ENCODE results near the gene GYS1.

GYS1 gene

DNA sequence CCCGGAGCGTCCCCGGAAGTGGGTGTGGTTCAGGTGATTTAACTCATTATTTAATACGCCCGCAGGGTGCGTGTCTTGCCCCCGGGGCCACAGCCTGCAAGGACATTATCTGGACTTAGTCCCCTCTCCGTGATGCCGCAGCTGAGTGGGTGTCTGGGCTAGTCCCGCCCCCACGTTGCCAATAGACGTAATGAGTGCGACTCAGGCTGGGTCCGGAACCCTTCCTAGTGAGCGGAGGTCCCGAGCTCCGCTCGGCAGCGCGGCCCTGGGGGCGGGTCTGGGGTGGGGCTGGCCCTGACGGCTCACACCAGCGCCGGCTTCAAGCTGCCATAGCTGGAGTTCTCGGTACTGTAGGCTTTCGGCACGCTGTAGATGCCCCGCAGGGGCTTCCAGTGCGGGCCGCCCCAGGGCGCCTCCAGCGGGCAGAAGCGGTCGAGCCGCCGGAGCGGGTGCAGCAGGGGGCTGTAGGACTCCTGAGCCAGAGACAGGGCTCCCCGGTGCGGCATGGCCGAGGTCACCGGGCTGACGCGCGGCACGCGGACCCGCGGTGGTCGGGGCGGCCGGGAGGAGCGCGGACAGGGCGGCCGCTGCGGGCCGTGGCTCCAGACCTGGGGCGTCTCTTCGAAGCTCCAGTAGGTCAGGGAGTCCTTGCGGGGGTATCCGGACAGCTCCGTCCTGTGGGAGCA, 24.7 kb upstream of the GYS1 start:
- peak; percentile 72 to 73 for DNase-seq

GRCh38 chr19:49017041-49017665, 24.0 kb upstream of the GYS1 start, which contains the start of gene LHB:
LHB (minus strand) TSS chr19:49017091; CDS start chr19:49017081, 10 bp downstream.
- no peak for DNase-seq

GRCh38 chr19:49016067-49016839, 23.1 kb upstream of the GYS1 start:
- DNase-seq: no peak

- no peak for DNase-seq
Measured at GRCh38 chr19:49014870-49015255, 21.8 kb upstream of the GYS1 start.

- DNase-seq: no peak
Measured at GRCh38 chr19:49014123-49014869, 21.2 kb upstream of the GYS1 start.

- no peak for DNase-seq
Measured at GRCh38 chr19:49011194-49011593, 18.1 kb upstream of the GYS1 start.

DNA sequence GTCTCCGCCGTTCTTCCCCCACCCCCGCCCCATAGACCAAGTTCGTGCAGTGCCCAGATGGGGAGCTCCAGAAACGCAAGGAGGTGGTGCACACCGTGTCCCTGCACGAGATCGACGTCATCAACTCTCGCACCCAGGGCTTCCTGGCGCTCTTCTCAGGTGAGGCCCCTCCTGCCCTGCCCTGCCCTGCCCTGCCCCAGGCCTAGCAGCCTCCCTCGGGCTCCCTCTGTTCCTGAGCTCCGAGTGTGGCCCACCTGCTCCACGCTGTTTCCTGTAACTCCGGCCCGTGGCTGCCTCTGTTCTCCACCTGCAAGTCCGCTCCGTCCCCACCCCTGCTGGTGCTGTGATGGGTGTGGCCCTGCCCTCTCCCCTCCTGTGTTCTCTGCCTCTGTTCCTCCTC, 17.3 kb upstream of the GYS1 start:
- no peak for DNase-seq

- DNase-seq: no peak
Measured at GRCh38 chr19:49009828-49010227, 16.7 kb upstream of the GYS1 start.

GRCh38 chr19:49006905-49007304, 13.8 kb upstream of the GYS1 start:
- no peak for DNase-seq

GRCh38 chr19:49004964-49005614, 12.0 kb upstream of the GYS1 start:
- DNase-seq: no peak

DNA sequence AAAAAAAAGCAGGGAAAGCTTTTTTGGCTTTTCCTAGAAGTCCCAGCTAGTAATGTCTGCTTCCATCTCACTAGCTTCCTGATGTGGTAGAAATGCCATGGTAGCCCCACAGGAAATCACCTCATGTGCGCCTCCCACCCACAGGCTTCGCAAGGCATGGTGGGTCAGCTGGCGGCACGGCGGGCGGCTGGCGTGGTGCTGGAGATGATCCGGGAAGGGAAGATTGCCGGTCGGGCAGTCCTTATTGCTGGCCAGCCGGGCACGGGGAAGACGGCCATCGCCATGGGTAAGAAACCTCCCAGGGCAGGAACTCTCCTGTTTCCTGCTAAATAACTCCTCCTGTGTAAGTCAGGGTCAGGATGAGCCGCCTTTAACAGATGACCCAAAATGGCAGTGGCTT, 11.0 kb upstream of the GYS1 start:
- no peak for DNase-seq

GRCh38 chr19:48999481-49000325, 6.6 kb upstream of the GYS1 start:
- peak; percentile 67 to 78 for DNase-seq

GRCh38 chr19:48997972-48998371, 4.9 kb upstream of the GYS1 start:
- DNase-seq: peak; percentile 39 to 50

DNA sequence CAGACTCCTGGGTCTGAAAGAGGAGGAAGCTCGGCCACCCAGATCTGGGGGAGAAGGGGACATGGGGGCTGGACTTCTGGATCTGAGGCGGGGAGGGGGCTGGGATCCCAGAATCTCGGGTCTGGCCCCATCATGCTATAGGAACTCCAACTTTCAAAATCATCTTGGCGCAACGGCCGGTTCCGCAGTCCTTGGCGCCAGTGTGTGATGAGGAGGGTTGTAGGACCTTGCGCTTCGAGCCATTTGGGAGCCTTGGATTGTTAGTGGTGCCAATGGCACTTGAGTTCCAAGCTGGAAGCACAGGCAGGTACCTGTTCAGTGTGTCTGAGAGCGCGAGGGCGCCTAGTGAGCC, 902 bp upstream of the GYS1 start:
- no peak for DNase-seq

DNA sequence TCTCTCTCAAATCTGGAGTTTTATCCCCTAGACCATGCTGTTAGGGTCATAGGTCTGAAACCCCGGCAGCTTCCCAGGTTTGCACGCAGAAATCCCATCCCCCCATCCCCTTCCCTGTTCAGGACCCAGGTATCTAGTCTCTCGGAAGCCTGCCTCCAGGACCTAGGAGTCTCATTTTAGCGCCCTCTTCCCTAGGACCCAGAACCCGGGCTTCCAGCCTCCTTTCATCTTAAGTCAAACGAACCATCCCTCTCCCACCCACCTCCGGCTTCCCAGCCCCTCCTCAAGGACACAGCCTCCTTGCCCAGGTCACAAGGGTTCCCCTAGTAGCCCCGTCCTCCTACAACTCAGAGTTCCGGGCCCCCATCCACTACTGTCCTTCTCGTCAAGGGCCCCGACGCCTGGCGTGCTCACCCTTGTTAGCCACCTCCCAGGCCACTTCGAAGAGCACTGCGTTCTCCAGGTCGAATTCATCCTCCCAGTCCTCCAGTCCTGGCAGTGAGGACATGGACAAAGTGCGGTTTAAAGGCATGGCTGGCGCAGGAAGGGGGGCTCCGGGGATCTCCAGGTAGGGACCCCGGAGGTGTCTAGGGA, 431 bp downstream of the GYS1 start:
- no peak for DNase-seq

DNA sequence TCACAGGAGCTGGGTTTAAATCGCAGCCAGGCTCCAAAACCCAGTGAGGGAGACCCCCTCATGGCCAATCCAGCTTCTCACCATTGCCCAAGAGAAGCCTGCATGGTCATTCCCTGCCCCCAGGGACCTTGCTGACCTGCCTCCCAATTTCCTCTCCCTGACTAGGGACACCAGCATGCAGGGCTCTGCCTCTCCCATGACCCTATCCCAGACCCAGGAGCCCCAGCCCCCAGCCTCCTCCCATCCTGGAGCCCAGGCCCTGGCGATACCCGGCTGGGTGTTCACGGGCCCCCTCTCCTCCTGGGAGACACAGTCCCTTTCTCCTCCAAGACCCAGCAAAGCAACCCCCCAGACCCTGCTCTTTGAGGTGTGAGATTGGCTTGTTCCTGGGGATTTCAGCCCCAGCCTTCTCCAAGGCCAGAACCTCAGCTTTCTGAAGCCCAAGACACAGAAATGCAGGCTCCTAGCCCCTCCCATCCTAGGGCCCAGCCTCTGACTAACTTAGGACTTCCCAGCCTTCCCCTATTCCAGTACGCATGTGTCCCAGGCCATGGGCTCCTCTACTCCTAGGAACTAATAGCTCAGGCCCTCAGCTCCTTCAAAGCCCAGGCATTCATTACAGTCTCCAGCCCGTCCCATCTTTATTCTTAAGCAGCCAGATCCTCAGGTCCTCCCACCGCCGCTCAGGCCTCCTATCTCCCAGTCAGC, 1.1 kb downstream of the GYS1 start:
- peak in 1 of 2 donors; percentile 36 for DNase-seq

DNA sequence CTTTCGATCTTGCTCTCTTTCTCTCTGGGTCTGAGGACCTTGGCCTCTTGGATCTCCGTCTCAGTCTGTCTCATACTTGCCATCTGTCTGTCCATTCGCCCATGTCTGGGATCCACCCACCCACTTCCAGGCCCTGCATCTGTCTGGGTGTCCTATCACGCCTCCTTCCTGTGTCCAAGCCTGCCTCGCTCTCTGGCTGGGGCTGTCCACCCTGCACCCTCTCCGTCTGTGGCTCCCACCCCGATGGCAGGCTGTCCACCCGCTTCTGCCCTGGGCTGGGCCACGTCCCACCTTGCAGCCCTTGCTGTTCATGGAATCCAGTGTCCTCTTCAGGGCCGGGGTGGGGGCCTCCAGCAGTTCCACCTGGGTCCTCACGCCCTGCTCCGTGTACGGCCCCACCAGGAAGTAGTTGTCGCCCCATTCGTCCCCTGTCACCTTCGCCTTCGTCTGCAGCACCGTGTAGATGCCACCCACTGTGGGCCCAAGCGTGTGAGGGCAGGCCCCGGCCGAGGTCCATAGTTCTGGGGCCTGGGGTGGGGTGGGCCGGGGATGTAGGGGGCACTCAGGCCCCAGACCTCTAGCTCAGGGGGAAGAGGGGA, 2.0 kb downstream of the GYS1 start:
- no peak for DNase-seq

DNA sequence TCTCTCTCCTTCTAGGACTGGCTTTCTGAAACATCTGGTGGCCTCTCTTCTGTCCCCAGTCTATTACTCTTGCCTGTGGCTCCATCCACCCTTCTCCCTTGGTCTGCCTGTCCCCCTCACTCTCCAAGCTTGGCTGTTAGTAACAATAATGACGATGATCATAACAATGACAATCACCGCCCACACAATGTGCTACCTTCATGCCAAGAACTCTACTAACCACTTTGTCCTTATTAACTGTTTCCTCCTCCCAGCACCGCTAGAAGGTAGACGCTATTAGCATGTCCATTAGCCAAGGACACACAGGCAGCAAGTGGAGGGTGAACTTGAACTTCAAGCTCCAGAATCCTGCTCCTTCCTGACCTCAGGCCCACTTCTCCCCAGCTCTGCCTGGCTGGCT, 2.7 kb downstream of the GYS1 start:
- no peak for DNase-seq

DNA sequence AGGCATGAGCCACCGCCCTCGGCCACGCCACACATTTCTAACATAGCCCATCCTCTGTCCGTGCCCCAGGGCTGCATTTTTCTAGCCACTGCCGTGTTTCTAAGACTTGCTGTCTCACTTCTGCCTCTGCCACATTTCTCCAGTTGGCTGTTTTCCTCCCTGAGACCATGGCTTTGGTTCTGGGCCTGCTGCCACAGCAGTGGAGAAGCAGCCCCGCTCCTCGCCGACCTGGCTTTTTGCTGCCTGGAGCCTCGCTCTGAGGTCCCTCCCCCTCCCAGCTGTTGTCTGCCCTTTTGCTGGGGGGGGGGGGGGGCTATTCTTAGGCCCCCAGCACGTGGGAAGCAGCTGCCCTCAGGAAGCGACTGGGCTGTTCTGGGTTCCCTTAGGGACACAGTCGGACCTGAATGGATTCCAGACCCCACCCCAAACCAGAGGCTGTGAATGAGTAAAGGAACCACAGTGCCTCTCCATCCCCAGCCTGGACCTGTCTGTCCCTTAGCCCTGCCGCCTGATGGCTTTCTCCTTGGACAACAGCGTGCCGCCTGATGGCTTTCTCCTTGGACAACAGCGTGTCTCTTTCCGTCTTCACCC, 3.3 kb downstream of the GYS1 start:
- DNase-seq: no peak

DNA sequence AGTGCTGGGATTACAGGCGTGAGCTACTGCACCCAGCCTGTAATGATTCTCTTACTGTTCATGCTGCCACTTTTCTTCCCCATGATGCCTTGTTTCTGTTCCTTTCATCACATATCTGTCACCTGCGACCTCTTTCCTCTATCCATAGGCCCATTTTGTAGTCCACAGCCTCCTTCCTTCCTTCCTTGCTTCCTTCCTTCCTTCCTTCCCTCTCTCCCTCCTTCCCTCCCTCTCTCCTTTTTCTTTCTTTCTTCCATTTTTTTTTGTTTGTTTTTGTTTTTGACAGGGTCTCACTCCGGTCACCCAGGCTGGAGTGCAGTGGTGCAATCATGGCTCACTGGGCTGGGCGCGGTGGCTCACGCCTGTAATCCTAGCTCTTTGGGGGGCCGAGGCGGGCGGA, 4.2 kb downstream of the GYS1 start:
- no peak for DNase-seq
